SK-N-SH (cell line): ENCODE results near the gene KCNH4.

Experiments
- CHD2 ChIP-seq: fragments of 150-350 bp; IDR thresholded peaks from 2 replicates; pipeline ENCODE4 v1.6.1; 2018; ENCODE audit warnings: low read length; ENCODE audit not compliant: partially characterized antibody
- CTCF ChIP-seq: fragments of 200-600 bp; sonication (generic); IDR thresholded peaks from 2 replicates; pipeline ENCODE4 v1.6.1; 2017; ENCODE audit warnings: antibody characterized with exemption, mild to moderate bottlenecking, moderate library complexity
- EP300 ChIP-seq, 2 experiments: IDR thresholded peaks; 2 replicates each; pipeline versions ENCODE4 v1.4.0 to v1.6.1; 2012; ENCODE audit warnings: borderline replicate concordance in 1 of 2, low read depth in 1 of 2, low read length in 1 of 2
- GABPA ChIP-seq: IDR thresholded peaks from 2 replicates; pipeline ENCODE4 v1.4.0; 2012; ENCODE audit warnings: low read depth, mild to moderate bottlenecking
- NFIC ChIP-seq: IDR thresholded peaks from 2 replicates; pipeline ENCODE4 v1.4.0; 2012; ENCODE audit warnings: borderline replicate concordance
- NRF1 ChIP-seq: IDR thresholded peaks from 2 replicates; pipeline ENCODE4 v1.6.1; 2012; ENCODE audit warnings: low read depth, mild to moderate bottlenecking, low read length
- POLR2AphosphoS5 ChIP-seq: IDR thresholded peaks from 2 replicates; pipeline ENCODE4 v1.6.1; 2012; ENCODE audit warnings: low read depth, low read length
- RAD21 ChIP-seq: IDR thresholded peaks from 2 replicates; pipeline ENCODE4 v1.6.1; 2012; ENCODE audit warnings: mild to moderate bottlenecking, low read length
- REST ChIP-seq: IDR thresholded peaks from 2 replicates; pipeline ENCODE4 v1.6.1; 2012; ENCODE audit warnings: mild to moderate bottlenecking, low read depth, low read length, moderate library complexity
- TAF1 ChIP-seq: IDR thresholded peaks from 2 replicates; pipeline ENCODE4 v1.6.1; 2012; ENCODE audit warnings: low read depth, mild to moderate bottlenecking, low read length, moderate library complexity, borderline replicate concordance
- TF ChIP-seq, protein P1 (sequence below): IDR thresholded peaks from 2 replicates; pipeline ENCODE4 v1.4.0; 2012; ENCODE audit warnings: low read depth
- TF ChIP-seq, protein P2 (sequence below): IDR thresholded peaks from 2 replicates; pipeline ENCODE4; 2012

GRCh38 chr17:42191275-42191608 is 10.3 kb upstream of the KCNH4 start:
- TF ChIP-seq REST = no peak
- no peak for TF ChIP-seq NRF1
- no peak for TF ChIP-seq NFIC
- TF ChIP-seq CTCF = no peak
- TF ChIP-seq GABPA = no peak
- TF ChIP-seq, protein P1, sequence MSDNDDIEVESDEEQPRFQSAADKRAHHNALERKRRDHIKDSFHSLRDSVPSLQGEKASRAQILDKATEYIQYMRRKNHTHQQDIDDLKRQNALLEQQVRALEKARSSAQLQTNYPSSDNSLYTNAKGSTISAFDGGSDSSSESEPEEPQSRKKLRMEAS = no peak
- no peak for TF ChIP-seq RAD21
- TF ChIP-seq EP300 (IDR thresholded peaks at IDR 0.05; ENCODE audit: borderline replicate concordance in 1 of 2, low read depth in 1 of 2, low read length in 1 of 2) = no peak
- no peak for TF ChIP-seq POLR2AphosphoS5
- TF ChIP-seq TAF1 = no peak
- TF ChIP-seq, protein P2, sequence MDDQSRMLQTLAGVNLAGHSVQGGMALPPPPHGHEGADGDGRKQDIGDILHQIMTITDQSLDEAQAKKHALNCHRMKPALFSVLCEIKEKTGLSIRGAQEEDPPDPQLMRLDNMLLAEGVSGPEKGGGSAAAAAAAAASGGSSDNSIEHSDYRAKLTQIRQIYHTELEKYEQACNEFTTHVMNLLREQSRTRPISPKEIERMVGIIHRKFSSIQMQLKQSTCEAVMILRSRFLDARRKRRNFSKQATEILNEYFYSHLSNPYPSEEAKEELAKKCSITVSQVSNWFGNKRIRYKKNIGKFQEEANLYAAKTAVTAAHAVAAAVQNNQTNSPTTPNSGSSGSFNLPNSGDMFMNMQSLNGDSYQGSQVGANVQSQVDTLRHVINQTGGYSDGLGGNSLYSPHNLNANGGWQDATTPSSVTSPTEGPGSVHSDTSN = no peak
- TF ChIP-seq CHD2 = no peak
